GM18909 (cell line): ENCODE results near the gene C3orf52.

Experiments
- ATAC-seq: cut with Tn5 transposase; IDR thresholded peaks from one replicate; pipeline ENCODE4 v1.9.1; 2021; ENCODE audit warnings: mild to moderate bottlenecking; ENCODE audit not compliant: unreplicated experiment, poor library complexity

C3orf52 gene

GRCh38 chr3:112084980-112085705, 1.0 kb upstream of the C3orf52 start:
- ATAC-seq, result no peak

- peak; percentile 5 for ATAC-seq
Measured at GRCh38 chr3:112085735-112086075, 484 bp upstream of the C3orf52 start.

- ATAC-seq, result no peak
Measured at GRCh38 chr3:112086875-112087524, 811 bp downstream of the C3orf52 start.

- ATAC-seq, result no peak
Measured at GRCh38 chr3:112087746-112088145, 1.6 kb downstream of the C3orf52 start.

- ATAC-seq, result no peak
Measured at GRCh38 chr3:112088944-112089343, 2.8 kb downstream of the C3orf52 start.

- no peak for ATAC-seq
Measured at GRCh38 chr3:112089956-112090886, 4.0 kb downstream of the C3orf52 start.

- no peak for ATAC-seq
Measured at GRCh38 chr3:112090887-112091586, 4.8 kb downstream of the C3orf52 start.

GRCh38 chr3:112092496-112093179, 6.4 kb downstream of the C3orf52 start:
- peak; percentile 57 for ATAC-seq

- no peak for ATAC-seq
Measured at GRCh38 chr3:112093180-112093522, 7.0 kb downstream of the C3orf52 start.

- no peak for ATAC-seq
Measured at GRCh38 chr3:112095731-112096130, 9.5 kb downstream of the C3orf52 start.

- no peak for ATAC-seq
Measured at GRCh38 chr3:112096176-112096575, 10.0 kb downstream of the C3orf52 start.

GRCh38 chr3:112097378-112097777, 11.2 kb downstream of the C3orf52 start:
- no peak for ATAC-seq

- no peak for ATAC-seq
Measured at GRCh38 chr3:112101916-112102315, 15.7 kb downstream of the C3orf52 start.

- ATAC-seq, result no peak
Measured at GRCh38 chr3:112104774-112105173, 18.6 kb downstream of the C3orf52 start.

GRCh38 chr3:112109322-112109721, 23.1 kb downstream of the C3orf52 start:
- ATAC-seq, result no peak

GRCh38 chr3:112111785-112112402, 25.7 kb downstream of the C3orf52 start:
- peak; percentile 62 for ATAC-seq

GRCh38 chr3:112114576-112115160, 28.5 kb downstream of the C3orf52 start:
- peak; percentile 22 for ATAC-seq

GRCh38 chr3:112115161-112115739, 29.1 kb downstream of the C3orf52 start:
- ATAC-seq, result peak; percentile 34
